CD14-positive monocyte (primary cell): ENCODE results near the gene TRNAU1AP. TPM values are rescaled to one million over a fixed set of nuclear protein-coding genes. Genes with fewer than 3 reads are reported as not detected.
A peak's percentile ranks its signal among the peaks of the same experiment; 100 is the strongest.

Source experiments
- DNase-seq, 3 donors: peaks; one replicate each; pipeline ENCODE4 v3.0.0-alpha.2; 2011 to 2022
- H2AFZ ChIP-seq: 2 replicates; pipeline ENCODE4 v1.6.0; 2012; ENCODE audit warnings: mild to moderate bottlenecking, low read depth, low read length, inconsistent platforms; ENCODE audit not compliant: insufficient read depth, poor library complexity, severe bottlenecking
- H3K27ac ChIP-seq, 2 donors: 1 replicate in 1 of 2; 2 replicates in 1 of 2; pipeline ENCODE4 v1.5.1; 2012 to 2013; ENCODE audit warnings: low read length in 2 of 2, control low read depth in 1 of 2, inconsistent platforms in 1 of 2, low read depth in 1 of 2, mild to moderate bottlenecking in 1 of 2
- H3K27me3 ChIP-seq, 2 donors: one replicate each; pipeline versions ENCODE4 v1.6.0 to v1.6.1; 2011 to 2013; ENCODE audit warnings: low read length in 2 of 2; ENCODE audit not compliant: control insufficient read depth in 2 of 2, insufficient read depth in 2 of 2
- H3K36me3 ChIP-seq, 2 donors: replicated peaks in 1 of 2; 1 replicate in 1 of 2; 2 replicates in 1 of 2; pipeline versions ENCODE4 v1.5.1 to v1.6.1; 2012 to 2013; ENCODE audit warnings: low read length in 2 of 2, control low read depth in 1 of 2, inconsistent platforms in 1 of 2, mild to moderate bottlenecking in 1 of 2; ENCODE audit not compliant: insufficient read depth in 2 of 2, control insufficient read depth in 1 of 2
- H3K4me1 ChIP-seq, 2 donors: 1 replicate in 1 of 2; 2 replicates in 1 of 2; pipeline versions ENCODE4 v1.5.1 to v1.6.1; 2012 to 2013; ENCODE audit warnings: low read length in 2 of 2, control low read depth in 1 of 2, inconsistent platforms in 1 of 2, mild to moderate bottlenecking in 1 of 2, moderate library complexity in 1 of 2; ENCODE audit not compliant: insufficient read depth in 2 of 2, control insufficient read depth in 1 of 2
- H3K4me2 ChIP-seq: replicated peaks from 2 replicates; pipeline ENCODE3; 2012; ENCODE audit warnings: low read length, moderate library complexity, mild to moderate bottlenecking; ENCODE audit not compliant: poor library complexity, severe bottlenecking; ENCODE audit errors: extremely low read depth
- H3K4me3 ChIP-seq, 3 experiments: fragments of 200-600 bp in 1 of 3; sonication (generic) in 1 of 3; replicated peaks in 1 of 3; 1 replicate in 2 of 3; 2 replicates in 1 of 3; pipeline ENCODE4 v1.5.1; 2011 to 2013; ENCODE audit warnings: low read length in 3 of 3, mild to moderate bottlenecking in 3 of 3, control low read depth in 2 of 3, low read depth in 2 of 3, inconsistent platforms in 1 of 3, moderate library complexity in 1 of 3
- H3K79me2 ChIP-seq: 2 replicates; pipeline ENCODE4 v1.6.0; 2012; ENCODE audit warnings: mild to moderate bottlenecking, control low read depth, inconsistent platforms, low read length, moderate library complexity; ENCODE audit not compliant: insufficient read depth
- H3K9ac ChIP-seq: 2 replicates; pipeline ENCODE4 v1.6.0; 2017; ENCODE audit warnings: low read length, mild to moderate bottlenecking; ENCODE audit not compliant: insufficient read depth, poor library complexity, severe bottlenecking
- H3K9me3 ChIP-seq, 2 donors: replicated peaks in 1 of 2; 1 replicate in 1 of 2; 2 replicates in 1 of 2; pipeline versions ENCODE4 v1.5.1 to v1.6.1; 2012 to 2013; ENCODE audit warnings: low read length in 2 of 2, control low read depth in 1 of 2; ENCODE audit not compliant: control insufficient read depth in 1 of 2, insufficient read depth in 1 of 2
- H4K20me1 ChIP-seq: 2 replicates; pipeline ENCODE4 v1.6.0; 2012; ENCODE audit warnings: mild to moderate bottlenecking, low read length, control low read depth, moderate library complexity; ENCODE audit not compliant: insufficient read depth
- H3K27ac Mint-ChIP-seq, 7 donors: one replicate each; pipeline ENCODE4 v1.8.0; 2020; ENCODE audit warnings: mild to moderate bottlenecking in 7 of 7, mixed read lengths in 7 of 7, moderate library complexity in 6 of 7, inconsistent platforms in 2 of 7
- H3K27me3 Mint-ChIP-seq, 3 donors: one replicate each; pipeline ENCODE4 v1.8.0; 2021 to 2022; ENCODE audit warnings: low read depth in 3 of 3, mild to moderate bottlenecking in 3 of 3, mixed read lengths in 3 of 3, moderate library complexity in 3 of 3, inconsistent platforms in 1 of 3
- H3K36me3 Mint-ChIP-seq, 2 donors: one replicate each; pipeline ENCODE4 v1.8.0; 2020; ENCODE audit warnings: mixed read lengths in 2 of 2, inconsistent platforms in 1 of 2, mild to moderate bottlenecking in 1 of 2
- H3K4me1 Mint-ChIP-seq: one replicate; pipeline ENCODE4 v1.8.0; 2020; ENCODE audit warnings: mild to moderate bottlenecking, mixed read lengths
- H3K4me3 Mint-ChIP-seq, 2 donors: one replicate each; pipeline ENCODE4 v1.8.0; 2020; ENCODE audit warnings: mild to moderate bottlenecking in 2 of 2, mixed read lengths in 2 of 2, moderate library complexity in 1 of 2
- H3K9me3 Mint-ChIP-seq, 7 donors: one replicate each; pipeline ENCODE4 v1.8.0; 2020 to 2022; ENCODE audit warnings: mixed read lengths in 7 of 7, mild to moderate bottlenecking in 6 of 7, moderate library complexity in 6 of 7, inconsistent platforms in 2 of 7
- CTCF ChIP-seq: fragments of 200-600 bp; IDR thresholded peaks from one replicate; pipeline ENCODE4 v1.8.0; 2022; ENCODE audit warnings: antibody characterized with exemption, mild to moderate bottlenecking
- WGBS: methylation state at CpG from one replicate; pipeline ENCODE4 v1.1.5; 2013; ENCODE audit warnings: missing lambda C conversion rate; ENCODE audit not compliant: insufficient coverage; 5-methylcytosine and 5-hydroxymethylcytosine counted together
- intact Hi-C, 2 donors: fragments of 100-400 bp; cut with micrococcal nuclease; formaldehyde crosslinking; loops; one replicate each; pipeline versions ENCODE4 v1.15.0 to v1.15.1; 2023
- polyA plus RNA-seq, 3 donors: library from polyadenylated mRNA; depleted of rRNA in 1 of 3; unstranded in 2 of 3; stranded (reverse) in 1 of 3; fragments of 300-500 nt in 2 of 3; fragments of >200 nt in 1 of 3; fragmentation: Illumina TruSeq in 2 of 3; gene quantifications; 1 replicate in 2 of 3; 2 replicates in 1 of 3; pipeline ENCODE4 v1.2.3, GENCODE V29; 2012 to 2021

Gene TRNAU1AP
- polyA plus RNA-seq, 3 donors = 26.3 to 28.4 (median 26.7) TPM

- Mint-ChIP-seq H3K4me3 (no peak overlapping the region), H3K27ac (peak overlapping the region in 1 of 7 donors; percentile 58), H3K4me1 (no peaks in the 10 kb centered on the region), H3K36me3 (peaks cover 40 to 56% of the 10 kb centered on the region in 2 donors), H3K9me3 (peaks cover 0 to under 1% (median 0%) of the 10 kb centered on the region in 7 donors), H3K27me3 (peaks cover 0 to 4% (median 0%) of the 10 kb centered on the region in 3 donors)
- H3K4me2 ChIP-seq = no peak overlapping the region
- no peaks in the 10 kb centered on the region for H3K27me3 ChIP-seq
- no peak for TF ChIP-seq CTCF
- no peaks in the 10 kb centered on the region for H3K4me1 ChIP-seq
- H3K79me2 ChIP-seq = no peaks in the 10 kb centered on the region
- no peak overlapping the region for H3K9ac ChIP-seq
- 84% methylated on average over 4 of the region's 8 CpGs for WGBS
- no peak overlapping the region for H3K27ac ChIP-seq
- peaks cover 34 to 46% of the 10 kb centered on the region in 2 donors for H3K36me3 ChIP-seq
- no peaks in the 10 kb centered on the region for H4K20me1 ChIP-seq
- intact Hi-C loops = no loop called here
- H3K9me3 ChIP-seq = no peaks in the 10 kb centered on the region
- no peak overlapping the region for H3K4me3 ChIP-seq
- H2AFZ ChIP-seq = no peak overlapping the region
- DNase-seq = no peak
Measured at GRCh38 chr1:28537457-28538199, 15.3 kb upstream of the TRNAU1AP start.

- Histone ChIP-seq H3K9ac (no peak overlapping the region), H3K4me1 (no peaks in the 10 kb centered on the region), H3K4me3 (no peak overlapping the region), H4K20me1 (no peaks in the 10 kb centered on the region), H2AFZ (no peak overlapping the region), H3K36me3 (peaks cover 34 to 44% of the 10 kb centered on the region in 2 donors), H3K27ac (no peak overlapping the region), H3K9me3 (no peaks in the 10 kb centered on the region), H3K27me3 (no peaks in the 10 kb centered on the region), H3K4me2 (no peak overlapping the region), H3K79me2 (no peaks in the 10 kb centered on the region)
- WGBS = 90% methylated on average over 3 of the region's 6 CpGs
- H3K4me3 Mint-ChIP-seq = no peak overlapping the region
- H3K36me3 Mint-ChIP-seq = peaks cover 40 to 55% of the 10 kb centered on the region in 2 donors
- intact Hi-C loops = no loop called here
- peaks cover 0 to 2% (median 0%) of the 10 kb centered on the region in 3 donors for H3K27me3 Mint-ChIP-seq
- TF ChIP-seq CTCF = no peak
- no peak overlapping the region for H3K27ac Mint-ChIP-seq
- H3K9me3 Mint-ChIP-seq = no peaks in the 10 kb centered on the region
- no peak for DNase-seq
- H3K4me1 Mint-ChIP-seq = no peaks in the 10 kb centered on the region
Measured at GRCh38 chr1:28538286-28538685, 14.6 kb upstream of the TRNAU1AP start.
